Measurements from ENCODE around the gene ANXA8.
"Not testable (repeated sequence)": the region's sequence is repeated elsewhere in the genome, so short reads cannot be mapped to it uniquely, and the experiment has no call there.

The ANXA8 gene, protein sequence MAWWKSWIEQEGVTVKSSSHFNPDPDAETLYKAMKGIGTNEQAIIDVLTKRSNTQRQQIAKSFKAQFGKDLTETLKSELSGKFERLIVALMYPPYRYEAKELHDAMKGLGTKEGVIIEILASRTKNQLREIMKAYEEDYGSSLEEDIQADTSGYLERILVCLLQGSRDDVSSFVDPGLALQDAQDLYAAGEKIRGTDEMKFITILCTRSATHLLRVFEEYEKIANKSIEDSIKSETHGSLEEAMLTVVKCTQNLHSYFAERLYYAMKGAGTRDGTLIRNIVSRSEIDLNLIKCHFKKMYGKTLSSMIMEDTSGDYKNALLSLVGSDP

GRCh38 chr10:47483923-47484322 lies at the start of gene ANXA8:
Gene ANXA8, minus strand, starts transcription at chr10:47484115. Its CDS starts 182 bp downstream, at chr10:47483933.
- not testable (repeated sequence) for DNase-seq (ENCODE audit: low read depth)

DNA sequence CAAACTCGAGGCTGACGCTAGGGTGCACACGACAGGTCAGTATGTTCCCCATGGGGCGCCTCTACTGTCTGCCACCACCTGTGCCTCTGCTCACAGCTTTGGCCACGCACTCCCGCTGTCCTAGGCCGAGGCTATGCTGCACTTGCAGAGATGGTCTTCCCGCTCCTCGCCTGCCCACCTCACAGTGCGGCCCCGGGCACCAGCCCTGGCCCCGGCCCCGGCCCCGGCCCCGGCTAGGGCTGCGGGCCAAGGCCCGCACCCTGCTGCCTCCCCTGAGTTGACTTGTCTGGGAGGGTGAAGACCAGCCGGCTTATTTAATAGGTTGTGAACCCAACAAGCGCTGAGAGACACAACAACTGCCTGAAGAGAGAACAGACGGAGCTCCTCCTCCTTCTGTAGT lies 39.6 kb upstream of the ANXA8 start, which contains the start of gene AGAP9:
TSS of gene AGAP9 (minus strand) at position 164 of the 400 bp plus-strand sequence. CDS start at position 52, 112 bp downstream.
- DNase-seq (ENCODE audit: low read depth): not testable (repeated sequence)

GRCh38 chr10:47502313-47502712 lies 18.4 kb upstream of the ANXA8 start:
- DNase-seq (ENCODE audit: low read depth): not testable (repeated sequence)

DNA sequence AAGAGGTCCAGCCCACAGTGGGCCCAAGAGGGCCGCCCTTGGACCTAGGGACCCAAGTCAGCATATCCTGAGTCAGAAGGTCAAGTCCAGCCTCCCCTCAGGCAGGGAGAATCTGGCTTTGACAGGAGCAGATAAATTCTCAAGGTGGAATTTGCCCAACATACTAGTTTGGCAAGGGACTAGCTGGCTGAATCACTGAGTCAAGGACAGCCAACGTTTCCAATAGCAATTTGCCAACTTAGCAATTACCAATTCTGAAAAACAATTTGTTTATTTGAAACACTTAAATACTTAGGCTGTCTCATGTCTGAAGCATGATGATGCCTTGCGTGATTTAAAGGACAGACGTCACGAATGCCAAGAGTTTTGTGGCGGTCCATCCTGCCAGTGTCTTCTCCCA lies 10.3 kb upstream of the ANXA8 start:
- DNase-seq (ENCODE audit: low read depth): not testable (repeated sequence)

- DNase-seq (ENCODE audit: low read depth): not testable (repeated sequence)
Measured at GRCh38 chr10:47491600-47491999, 7.7 kb upstream of the ANXA8 start, which contains the start of gene FAM25G. Gene FAM25G, minus strand, starts transcription at chr10:47491700. Its CDS starts 26 bp downstream, at chr10:47491674.

DNA sequence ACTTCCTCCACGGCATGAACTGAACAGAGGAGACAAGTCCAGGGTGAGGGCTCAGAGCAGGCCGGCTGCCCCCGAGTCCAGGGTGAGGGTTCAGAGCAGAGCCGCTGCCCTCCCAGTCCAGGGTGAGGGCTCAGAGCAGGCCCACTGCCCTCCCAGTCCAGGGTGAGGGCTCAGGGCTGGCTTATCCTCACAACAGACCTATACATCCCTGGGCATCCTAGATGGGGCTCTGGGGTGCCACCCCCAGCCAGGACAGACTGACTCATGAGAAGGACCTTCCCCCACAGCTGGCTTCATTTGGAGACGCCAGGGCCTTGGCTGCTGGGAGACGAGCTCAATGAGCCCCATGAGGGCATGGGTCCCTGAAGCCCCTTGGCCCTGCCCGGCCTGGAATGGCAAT lies 5.7 kb upstream of the ANXA8 start:
- DNase-seq (ENCODE audit: low read depth): not testable (repeated sequence)

- not testable (repeated sequence) for DNase-seq (ENCODE audit: low read depth)
Measured at GRCh38 chr10:47485943-47486342, 2.0 kb upstream of the ANXA8 start.

GRCh38 chr10:47484786-47485185 lies 871 bp upstream of the ANXA8 start:
- DNase-seq (ENCODE audit: low read depth): not testable (repeated sequence)

DNA sequence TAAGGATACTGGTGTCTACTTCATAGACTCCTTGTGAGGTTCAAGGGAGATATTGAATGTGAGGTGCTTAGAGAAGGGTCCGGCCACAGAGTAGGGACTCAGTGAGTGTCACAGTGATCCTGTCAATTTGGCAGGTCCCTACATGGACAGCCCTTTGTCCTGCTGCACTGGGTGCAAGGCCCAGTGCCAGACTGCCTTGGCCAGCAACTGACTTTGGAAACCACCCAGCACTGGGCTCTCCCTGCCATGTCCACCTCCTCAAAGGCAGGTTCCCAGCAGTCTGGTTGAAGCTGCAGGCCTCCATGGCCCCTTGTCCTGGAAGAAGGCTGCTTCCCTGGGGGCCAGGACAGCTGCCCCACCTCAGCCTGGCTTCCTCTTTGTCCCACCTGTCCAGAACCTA lies 1.5 kb downstream of the ANXA8 start:
- not testable (repeated sequence) for DNase-seq (ENCODE audit: low read depth)

DNA sequence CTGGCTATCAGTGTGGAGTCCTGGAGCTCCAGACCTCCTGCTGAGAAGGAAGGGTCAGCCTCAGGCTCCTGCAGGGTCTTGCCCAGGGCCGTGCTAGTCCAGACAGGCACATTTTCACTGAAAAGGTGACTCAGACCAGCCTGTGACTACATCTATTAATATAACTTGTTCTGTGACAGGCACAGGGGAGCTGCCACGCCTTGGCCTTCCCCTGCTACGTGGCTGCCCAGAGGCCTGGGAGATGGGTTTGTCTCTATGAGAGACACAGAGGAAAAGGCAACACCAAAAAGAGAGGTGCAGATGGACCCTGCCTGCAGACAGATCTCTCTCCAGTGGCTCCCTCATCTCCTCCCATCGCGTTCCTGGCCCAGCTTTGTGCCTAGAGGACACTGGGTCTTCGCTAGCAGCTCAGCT lies 2.1 kb downstream of the ANXA8 start:
- DNase-seq (ENCODE audit: low read depth): not testable (repeated sequence)

DNA sequence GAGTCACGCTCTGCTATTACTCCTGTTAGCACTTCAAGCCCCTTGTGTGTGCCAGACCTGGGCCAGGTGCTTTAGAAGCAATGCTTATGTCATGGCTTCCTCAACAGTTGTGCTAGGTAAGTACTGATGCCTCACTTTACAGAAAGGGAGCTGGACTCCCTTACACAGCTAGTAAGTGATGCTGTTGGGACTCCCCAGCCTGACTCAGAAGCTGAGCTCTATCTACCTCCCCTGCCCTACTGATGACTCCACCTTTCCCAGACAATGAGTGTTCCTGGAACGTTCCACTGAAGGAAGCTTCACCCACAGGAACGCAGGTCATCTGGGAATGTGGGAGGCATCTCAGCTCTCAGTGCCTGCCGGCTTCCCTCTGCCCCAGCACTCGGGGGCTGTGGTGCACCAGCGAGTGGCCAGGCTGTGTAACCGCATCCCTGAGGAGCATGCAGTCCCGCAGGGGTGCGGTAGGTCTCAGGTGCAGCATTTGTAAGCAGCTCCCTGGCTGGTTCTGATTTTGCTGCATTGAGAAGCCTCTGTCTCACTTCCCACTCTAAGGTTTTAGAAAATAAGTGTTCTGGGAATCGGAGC lies 2.6 kb downstream of the ANXA8 start:
- DNase-seq (ENCODE audit: low read depth): not testable (repeated sequence)

GRCh38 chr10:47480133-47480532 lies 3.8 kb downstream of the ANXA8 start:
- DNase-seq (ENCODE audit: low read depth): not testable (repeated sequence)

DNA sequence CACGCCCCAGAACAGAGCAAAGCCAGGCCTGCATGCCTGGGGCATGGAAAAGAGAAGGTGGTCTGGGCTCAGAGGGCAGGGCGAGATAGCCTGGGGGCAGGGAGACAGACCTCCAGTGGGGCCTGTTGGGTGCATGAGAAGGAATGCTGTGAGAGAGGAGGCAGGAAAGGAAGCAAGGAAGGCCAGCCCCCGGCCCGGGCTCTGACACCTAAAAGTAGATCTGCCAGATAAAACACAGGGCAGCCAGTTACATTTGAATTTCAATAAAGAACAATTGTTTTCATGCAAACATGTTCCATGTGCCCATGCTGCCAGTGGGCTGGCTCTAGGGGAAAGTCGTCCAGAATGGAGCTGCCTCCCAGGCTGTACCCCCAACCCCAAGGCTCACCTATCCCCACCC lies 5.8 kb downstream of the ANXA8 start:
- not testable (repeated sequence) for DNase-seq (ENCODE audit: low read depth)

- not testable (repeated sequence) for DNase-seq (ENCODE audit: low read depth)
Measured at GRCh38 chr10:47477078-47477477, 6.8 kb downstream of the ANXA8 start.

- DNase-seq (ENCODE audit: low read depth): not testable (repeated sequence)
Measured at GRCh38 chr10:47475101-47475500, 8.8 kb downstream of the ANXA8 start.

DNA sequence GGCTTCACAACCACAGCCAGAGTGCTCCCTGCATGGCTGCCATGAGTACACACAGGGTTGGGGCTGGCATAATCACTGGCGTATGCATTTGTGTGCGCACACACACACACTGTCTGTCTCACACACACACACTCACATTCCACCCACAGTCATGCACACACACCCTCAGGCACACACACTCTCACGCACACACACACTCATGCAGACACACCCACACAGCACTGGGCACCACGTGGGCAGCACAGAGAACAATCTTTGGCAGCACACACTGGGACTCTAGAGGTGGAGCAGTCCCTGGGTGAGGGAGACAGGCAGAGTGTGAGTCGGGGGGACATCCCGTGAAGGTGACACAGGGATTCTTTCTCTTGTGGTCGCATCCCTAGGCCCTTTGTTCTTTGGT lies 10.4 kb downstream of the ANXA8 start:
- DNase-seq (ENCODE audit: low read depth): not testable (repeated sequence)

DNA sequence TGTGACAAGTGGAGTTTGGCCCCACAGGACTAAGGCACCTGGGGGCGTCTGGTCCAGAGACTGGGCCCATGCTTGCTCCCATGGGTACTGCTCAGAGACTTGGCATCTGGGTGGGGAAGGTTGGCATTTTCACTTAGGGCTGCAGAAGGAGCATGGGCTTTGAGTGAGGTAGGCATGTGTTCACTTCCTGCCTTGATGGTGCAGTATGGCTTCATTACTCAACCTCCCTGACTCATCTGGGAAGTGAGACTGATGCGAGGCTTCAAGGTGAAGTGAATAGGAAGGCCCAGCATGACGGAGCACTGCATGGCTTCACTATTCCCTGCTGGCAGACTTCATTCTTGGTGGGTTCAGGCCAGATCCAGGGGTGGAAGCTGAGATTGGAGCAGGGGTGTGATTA lies 11.3 kb downstream of the ANXA8 start:
- DNase-seq (ENCODE audit: low read depth): not testable (repeated sequence)

DNA sequence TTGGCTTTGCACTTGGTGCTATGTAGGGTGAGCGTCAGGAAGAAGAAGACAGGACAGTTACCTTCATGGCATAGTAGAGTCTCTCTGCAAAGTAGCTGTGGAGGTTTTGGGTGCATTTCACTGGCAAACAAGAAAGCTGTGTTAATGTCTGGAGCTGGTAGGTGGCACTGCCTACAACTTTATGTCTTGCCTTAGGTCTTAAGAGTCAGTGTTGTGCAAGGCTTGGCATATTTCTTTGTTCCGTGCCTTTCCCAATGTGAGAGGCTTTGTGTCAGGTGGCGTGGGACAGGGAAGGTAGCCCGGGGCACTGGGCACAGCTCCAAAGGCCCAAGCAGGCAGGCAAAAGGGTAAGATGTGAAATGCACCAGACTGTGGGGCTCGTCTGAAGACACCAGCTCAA lies 11.8 kb downstream of the ANXA8 start:
- DNase-seq (ENCODE audit: low read depth): not testable (repeated sequence)

DNA sequence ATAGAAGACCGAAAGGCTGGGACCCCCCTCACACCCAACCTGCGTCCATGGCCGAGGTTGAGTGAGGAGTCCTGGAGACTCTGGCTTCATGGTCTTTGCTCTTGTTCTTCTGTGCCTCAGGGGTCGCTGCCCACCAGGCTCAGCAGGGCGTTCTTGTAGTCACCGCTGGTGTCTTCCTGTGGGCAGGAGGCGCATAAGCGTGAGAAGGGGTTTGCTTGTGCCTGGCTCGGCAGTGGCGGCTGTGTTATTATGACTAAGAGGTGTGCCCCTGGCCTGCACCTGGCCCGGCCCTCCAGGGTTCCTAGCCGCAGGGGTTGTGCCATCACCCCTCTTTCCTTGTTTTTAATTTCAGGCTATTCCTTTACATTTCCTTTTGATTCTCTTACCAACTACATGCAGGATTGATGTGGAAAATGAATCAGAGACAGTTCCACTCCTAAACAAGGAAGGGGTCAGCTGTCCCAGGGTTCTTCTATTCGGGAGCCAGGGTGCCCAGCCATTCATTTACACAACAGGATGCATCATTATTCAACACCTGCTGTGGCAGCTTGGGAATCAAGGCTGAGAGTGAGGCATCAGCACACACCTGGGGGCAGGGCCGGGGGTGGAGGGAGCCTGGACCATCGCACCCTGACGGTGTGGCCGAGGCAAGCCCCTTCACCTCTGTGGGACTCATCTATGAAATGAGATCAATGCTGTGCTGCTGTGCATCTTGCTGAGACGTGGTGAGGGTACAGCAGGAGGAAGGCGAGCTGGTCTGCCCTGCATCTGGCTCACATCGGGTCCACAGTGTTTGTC lies 15.0 kb downstream of the ANXA8 start:
- not testable (repeated sequence) for DNase-seq (ENCODE audit: low read depth)

DNA sequence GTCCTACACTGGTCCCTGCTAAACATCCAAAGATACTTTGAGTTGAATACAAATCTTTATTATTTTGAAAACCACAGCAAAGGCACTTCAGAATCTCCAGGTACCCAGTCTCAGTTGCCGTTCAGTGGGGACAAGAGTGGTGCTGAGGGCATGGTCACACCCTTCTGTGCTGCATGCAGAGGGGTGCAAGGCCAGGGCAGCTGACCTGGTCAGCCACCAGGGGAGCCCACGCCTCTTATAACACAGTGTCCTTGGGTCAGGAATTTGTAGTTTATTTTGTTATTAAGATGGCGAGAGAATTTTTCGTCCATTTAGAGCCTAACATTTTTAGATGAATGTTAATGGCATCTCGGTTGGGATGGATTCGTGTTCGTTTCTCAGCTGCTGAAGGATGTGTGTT lies 16.0 kb downstream of the ANXA8 start:
- DNase-seq (ENCODE audit: low read depth): not testable (repeated sequence)

- not testable (repeated sequence) for DNase-seq (ENCODE audit: low read depth)
Measured at GRCh38 chr10:47467458-47467857, 16.5 kb downstream of the ANXA8 start.

- not testable (repeated sequence) for DNase-seq (ENCODE audit: low read depth)
Measured at GRCh38 chr10:47465216-47465917, 18.5 kb downstream of the ANXA8 start.
